ENCODE data around the gene MGMT.

MGMT gene

DNA sequence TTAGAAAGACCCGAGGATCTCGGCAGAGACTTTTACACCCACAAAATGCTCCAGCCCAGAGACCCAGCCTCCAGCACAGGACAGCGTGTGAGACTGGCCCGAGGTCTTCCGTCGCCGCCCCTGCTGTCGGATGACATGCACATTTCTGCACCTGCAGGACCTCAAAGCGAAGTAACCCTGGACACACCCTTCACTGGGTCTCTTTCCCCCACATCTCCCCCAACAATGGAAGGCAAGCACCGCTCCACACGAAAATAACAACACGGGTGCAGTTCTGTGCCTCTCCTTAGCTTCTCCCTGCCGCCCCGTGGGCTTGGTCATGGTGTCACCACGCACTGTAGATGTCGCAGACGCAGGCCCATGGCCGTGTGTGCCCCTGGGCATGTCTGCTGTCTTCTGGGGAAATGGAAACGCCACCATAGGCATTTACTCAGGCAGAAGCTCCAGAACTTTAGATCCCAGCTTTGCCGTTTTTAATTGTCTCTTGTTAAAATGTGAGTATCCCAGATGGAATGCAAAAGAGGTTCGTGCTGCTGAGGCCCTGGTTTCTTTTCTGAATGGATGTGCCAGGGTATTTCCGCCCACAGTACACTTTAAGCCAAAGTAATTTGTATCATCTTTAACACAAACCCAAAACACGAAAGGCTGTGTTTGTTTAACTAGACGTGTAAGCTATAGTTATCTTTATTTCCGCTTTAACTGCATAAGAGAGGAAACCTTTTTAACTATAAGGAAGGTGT, 237.9 kb downstream of the MGMT start:
- no peaks in the 10 kb centered on the region for H3K27me3 ChIP-seq (ENCODE audit: insufficient read depth, poor library complexity, severe bottlenecking)
- no peak for DNase-seq (ENCODE audit: low read depth in 1 of 2, low spot score in 1 of 2)

DNA sequence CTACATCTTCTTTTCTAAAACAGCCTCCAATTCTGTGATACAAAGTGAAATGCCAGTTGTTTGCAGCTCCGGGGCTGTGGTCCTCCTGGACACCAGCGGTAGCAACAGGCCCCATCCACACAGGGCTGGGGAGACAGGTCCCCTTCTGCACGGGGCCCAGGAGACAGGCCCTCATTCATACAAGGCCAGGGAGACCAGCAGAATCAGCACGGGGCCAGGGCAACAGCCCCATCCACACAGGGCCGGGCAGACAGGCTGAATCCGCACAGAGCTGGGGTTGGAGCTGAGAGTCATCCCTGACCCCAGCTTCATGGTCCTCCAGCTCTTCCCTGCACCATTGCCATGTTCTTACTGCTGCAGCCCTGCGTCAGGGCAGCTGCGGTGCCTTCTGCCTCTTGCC, 238.6 kb downstream of the MGMT start:
- no peaks in the 10 kb centered on the region for H3K27me3 ChIP-seq (ENCODE audit: insufficient read depth, poor library complexity, severe bottlenecking)
- no peak overlapping the region for H3K4me3 ChIP-seq (replicated peaks; ENCODE audit: insufficient read depth, low read length)
- no peak for TF ChIP-seq GABPA (IDR thresholded peaks at IDR 0.05; ENCODE audit: low read depth)
- no peak for DNase-seq (ENCODE audit: low read depth in 1 of 2, low spot score in 1 of 2)
- H3K27ac ChIP-seq (replicated peaks) = no peak overlapping the region

More for the DNA sequence above, 237.9 kb downstream of the MGMT start:
- Histone ChIP-seq H3K27ac (replicated peaks) (no peak overlapping the region), H3K4me3 (replicated peaks; ENCODE audit: insufficient read depth, low read length) (no peak overlapping the region)
- TF ChIP-seq, protein P1, sequence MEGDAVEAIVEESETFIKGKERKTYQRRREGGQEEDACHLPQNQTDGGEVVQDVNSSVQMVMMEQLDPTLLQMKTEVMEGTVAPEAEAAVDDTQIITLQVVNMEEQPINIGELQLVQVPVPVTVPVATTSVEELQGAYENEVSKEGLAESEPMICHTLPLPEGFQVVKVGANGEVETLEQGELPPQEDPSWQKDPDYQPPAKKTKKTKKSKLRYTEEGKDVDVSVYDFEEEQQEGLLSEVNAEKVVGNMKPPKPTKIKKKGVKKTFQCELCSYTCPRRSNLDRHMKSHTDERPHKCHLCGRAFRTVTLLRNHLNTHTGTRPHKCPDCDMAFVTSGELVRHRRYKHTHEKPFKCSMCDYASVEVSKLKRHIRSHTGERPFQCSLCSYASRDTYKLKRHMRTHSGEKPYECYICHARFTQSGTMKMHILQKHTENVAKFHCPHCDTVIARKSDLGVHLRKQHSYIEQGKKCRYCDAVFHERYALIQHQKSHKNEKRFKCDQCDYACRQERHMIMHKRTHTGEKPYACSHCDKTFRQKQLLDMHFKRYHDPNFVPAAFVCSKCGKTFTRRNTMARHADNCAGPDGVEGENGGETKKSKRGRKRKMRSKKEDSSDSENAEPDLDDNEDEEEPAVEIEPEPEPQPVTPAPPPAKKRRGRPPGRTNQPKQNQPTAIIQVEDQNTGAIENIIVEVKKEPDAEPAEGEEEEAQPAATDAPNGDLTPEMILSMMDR (IDR thresholded peaks at IDR 0.05; ENCODE audit: insufficient read depth, low read length) = no peak
- TF ChIP-seq POLR2AphosphoS5 (IDR thresholded peaks at IDR 0.05; ENCODE audit: low read depth) (no peak), SPI1 (IDR thresholded peaks at IDR 0.05; ENCODE audit: borderline replicate concordance, low read depth) (no peak), GABPA (IDR thresholded peaks at IDR 0.05; ENCODE audit: low read depth) (no peak)
- TF ChIP-seq, protein P2, sequence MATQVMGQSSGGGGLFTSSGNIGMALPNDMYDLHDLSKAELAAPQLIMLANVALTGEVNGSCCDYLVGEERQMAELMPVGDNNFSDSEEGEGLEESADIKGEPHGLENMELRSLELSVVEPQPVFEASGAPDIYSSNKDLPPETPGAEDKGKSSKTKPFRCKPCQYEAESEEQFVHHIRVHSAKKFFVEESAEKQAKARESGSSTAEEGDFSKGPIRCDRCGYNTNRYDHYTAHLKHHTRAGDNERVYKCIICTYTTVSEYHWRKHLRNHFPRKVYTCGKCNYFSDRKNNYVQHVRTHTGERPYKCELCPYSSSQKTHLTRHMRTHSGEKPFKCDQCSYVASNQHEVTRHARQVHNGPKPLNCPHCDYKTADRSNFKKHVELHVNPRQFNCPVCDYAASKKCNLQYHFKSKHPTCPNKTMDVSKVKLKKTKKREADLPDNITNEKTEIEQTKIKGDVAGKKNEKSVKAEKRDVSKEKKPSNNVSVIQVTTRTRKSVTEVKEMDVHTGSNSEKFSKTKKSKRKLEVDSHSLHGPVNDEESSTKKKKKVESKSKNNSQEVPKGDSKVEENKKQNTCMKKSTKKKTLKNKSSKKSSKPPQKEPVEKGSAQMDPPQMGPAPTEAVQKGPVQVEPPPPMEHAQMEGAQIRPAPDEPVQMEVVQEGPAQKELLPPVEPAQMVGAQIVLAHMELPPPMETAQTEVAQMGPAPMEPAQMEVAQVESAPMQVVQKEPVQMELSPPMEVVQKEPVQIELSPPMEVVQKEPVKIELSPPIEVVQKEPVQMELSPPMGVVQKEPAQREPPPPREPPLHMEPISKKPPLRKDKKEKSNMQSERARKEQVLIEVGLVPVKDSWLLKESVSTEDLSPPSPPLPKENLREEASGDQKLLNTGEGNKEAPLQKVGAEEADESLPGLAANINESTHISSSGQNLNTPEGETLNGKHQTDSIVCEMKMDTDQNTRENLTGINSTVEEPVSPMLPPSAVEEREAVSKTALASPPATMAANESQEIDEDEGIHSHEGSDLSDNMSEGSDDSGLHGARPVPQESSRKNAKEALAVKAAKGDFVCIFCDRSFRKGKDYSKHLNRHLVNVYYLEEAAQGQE (IDR thresholded peaks at IDR 0.05; ENCODE audit: insufficient replicate concordance, low read depth) = no peak

DNA sequence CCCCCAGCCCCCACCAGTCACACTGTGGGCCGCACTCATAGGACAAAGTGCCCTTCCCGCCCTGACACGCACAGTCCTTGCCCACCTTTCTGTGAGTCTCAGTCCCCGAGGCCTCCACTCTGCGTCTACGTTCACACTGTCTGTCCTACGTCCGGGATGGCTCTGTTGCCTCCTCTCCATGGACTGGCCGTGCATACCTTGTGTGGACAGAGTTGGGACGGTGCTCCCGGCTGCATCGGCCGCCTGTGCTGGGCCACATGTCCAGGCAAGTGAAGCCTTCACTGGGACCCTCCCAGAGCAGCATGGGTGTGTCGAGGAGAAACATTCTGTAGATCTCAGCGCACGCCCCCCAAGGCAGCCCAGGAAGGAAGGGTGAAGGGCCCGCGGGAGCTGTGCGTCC, 239.0 kb downstream of the MGMT start:
- no peaks in the 10 kb centered on the region for H3K27me3 ChIP-seq (ENCODE audit: insufficient read depth, poor library complexity, severe bottlenecking)
- DNase-seq (ENCODE audit: low read depth in 1 of 2, low spot score in 1 of 2) = no peak
- TF ChIP-seq, protein P2 (IDR thresholded peaks at IDR 0.05; ENCODE audit: insufficient replicate concordance, low read depth) = no peak
- no peak for TF ChIP-seq GABPA (IDR thresholded peaks at IDR 0.05; ENCODE audit: low read depth)
- TF ChIP-seq POLR2AphosphoS5 (IDR thresholded peaks at IDR 0.05; ENCODE audit: low read depth) = no peak
- no peak overlapping the region for H3K27ac ChIP-seq (replicated peaks)
- H3K4me3 ChIP-seq (replicated peaks; ENCODE audit: insufficient read depth, low read length) = no peak overlapping the region

DNA sequence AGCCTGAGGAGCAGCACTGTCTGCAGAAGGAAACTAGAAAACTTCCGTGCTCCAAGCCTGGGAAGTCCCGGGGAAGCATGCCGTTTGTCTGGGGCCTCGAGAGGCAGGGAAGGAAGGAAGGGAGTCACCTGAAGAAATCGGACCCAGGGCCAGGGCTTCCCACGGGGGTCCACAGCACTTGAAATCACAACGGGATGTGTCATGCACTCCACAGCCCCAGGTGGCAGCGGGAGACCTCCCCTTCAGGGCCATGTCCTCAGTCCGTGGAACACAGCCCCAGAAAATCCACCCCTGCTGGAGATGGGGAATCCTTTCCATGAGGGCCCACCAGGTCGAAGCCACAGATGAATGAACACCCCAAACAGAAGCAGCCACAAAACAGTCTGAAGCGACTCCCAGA, 239.5 kb downstream of the MGMT start:
- Histone ChIP-seq H3K27me3 (ENCODE audit: insufficient read depth, poor library complexity, severe bottlenecking) (no peaks in the 10 kb centered on the region), H3K27ac (replicated peaks) (no peak overlapping the region), H3K4me3 (replicated peaks; ENCODE audit: insufficient read depth, low read length) (no peak overlapping the region)
- TF ChIP-seq POLR2AphosphoS5 (IDR thresholded peaks at IDR 0.05; ENCODE audit: low read depth) = no peak
- TF ChIP-seq, protein P1 (IDR thresholded peaks at IDR 0.05; ENCODE audit: insufficient read depth, low read length) = no peak
- no peak for DNase-seq (ENCODE audit: low read depth in 1 of 2, low spot score in 1 of 2)
